HG03558 (cell line): Measurements from ENCODE around the gene PPP1R13L.

Experiments
- ATAC-seq: cut with Tn5 transposase; IDR thresholded peaks from one replicate; pipeline ENCODE4 v1.9.1; 2021; ENCODE audit warnings: moderate number of reproducible peaks; ENCODE audit not compliant: unreplicated experiment; ENCODE audit errors: extremely low read depth

The PPP1R13L gene

DNA sequence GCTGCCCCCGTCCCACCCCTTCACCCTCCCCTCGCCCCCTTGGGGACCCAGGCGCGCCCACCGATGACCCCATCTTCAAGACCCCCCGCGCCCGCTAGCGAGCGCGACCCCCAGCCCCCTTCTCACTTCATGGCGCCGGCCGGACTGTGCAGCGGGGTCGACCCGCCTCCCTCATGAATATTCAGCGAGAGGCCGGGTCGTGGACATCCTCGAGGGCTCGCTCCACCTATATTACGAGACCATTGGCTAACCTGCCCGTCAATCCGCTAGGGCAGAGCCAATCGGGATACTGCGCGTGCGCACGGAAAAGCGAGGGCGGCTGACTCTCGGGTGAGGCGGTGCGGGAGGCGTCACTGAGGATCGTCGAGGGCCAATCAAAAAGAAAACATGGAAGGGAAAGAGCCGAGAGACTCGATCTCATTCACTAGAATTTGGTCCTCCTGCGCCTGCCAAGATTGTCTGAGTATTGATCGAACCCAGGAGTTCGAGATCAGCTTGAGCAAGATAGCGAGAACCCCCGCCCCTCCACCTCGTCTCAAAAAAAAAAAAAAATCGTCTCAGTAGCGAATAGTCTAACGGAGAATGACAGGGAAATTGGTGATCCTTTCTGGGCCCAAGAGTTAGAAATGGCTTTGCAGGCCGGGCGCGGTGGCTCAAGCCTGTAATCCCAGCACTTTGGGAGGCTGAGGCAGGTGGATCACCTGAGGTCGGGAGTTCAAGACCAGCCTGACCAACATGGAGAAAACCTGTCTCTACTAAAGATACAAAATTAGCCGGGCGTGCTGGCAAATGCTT, 34.3 kb downstream of the PPP1R13L start, which contains the start of gene ERCC2:
ERCC2 (minus strand) TSS at position 164 of the 795 bp plus-strand sequence; CDS start at position 131, 33 bp downstream.
- peak; percentile 82 for ATAC-seq

DNA sequence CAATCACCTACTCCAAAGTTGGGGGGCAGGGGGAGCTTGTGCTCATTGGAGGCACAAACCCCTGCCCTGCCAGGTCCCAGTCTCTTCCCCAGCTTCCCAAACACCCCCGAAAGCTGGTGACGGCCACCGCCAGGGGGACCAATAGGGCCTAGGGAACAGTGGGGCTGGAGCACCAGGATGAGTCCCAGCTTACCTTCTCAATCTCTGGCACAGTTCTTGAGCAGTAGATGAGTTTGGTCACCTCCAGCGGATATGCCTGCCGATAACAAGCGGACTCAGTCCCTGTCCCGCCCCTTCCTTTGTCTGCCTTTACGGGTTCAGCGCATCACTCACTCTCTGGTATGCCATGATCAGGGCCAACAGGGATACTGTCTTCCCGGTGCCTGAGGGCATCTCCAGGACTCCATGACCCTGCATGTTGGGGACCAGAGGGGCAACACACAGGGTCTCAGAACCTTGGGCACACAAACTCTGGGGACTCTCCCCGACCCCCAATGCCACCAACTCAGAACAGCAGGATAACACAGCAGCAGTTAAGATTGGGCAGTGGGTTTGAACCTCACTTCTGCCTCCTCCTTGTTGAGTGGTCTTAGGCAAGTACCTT, 36.0 kb downstream of the PPP1R13L start:
- no peak for ATAC-seq

DNA sequence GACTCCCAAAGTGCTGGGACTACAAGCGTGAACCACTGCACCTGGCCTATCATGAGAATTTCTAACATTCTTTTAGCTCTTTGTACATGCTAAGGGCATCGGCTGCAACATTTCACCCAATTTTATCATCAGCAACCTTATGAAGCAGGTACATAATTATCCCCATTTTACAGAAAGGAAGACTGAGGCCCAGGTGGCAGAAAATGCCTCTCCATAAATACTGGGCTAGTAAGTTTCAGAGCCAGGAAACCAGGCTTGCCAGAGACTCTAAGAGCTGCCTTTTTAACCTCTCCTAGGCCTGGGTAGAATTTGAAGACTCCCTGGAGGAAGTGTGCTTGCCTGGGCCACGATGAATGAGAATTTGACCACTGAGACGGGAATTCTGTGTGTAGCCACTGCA, 36.7 kb downstream of the PPP1R13L start:
- ATAC-seq: no peak

DNA sequence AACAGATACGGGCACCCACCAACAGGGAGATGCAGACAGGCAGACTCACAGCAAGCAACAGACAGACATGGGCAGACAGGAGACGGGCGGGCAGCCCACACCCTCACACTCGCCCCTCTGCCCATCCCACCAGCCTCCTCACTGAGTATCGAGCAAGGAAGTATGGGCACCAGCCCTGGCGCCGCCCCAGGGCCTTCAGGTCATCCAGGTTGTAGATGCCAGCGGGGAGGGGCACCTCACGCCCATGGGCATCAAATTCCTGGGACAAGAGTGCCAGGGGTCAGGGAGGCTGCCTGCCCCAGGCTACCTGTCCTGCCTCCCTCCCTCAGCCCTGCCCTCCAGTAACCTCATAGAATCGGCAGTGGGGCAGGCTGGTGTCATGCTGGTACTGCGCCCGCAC, 40.2 kb downstream of the PPP1R13L start:
- no peak for ATAC-seq

DNA sequence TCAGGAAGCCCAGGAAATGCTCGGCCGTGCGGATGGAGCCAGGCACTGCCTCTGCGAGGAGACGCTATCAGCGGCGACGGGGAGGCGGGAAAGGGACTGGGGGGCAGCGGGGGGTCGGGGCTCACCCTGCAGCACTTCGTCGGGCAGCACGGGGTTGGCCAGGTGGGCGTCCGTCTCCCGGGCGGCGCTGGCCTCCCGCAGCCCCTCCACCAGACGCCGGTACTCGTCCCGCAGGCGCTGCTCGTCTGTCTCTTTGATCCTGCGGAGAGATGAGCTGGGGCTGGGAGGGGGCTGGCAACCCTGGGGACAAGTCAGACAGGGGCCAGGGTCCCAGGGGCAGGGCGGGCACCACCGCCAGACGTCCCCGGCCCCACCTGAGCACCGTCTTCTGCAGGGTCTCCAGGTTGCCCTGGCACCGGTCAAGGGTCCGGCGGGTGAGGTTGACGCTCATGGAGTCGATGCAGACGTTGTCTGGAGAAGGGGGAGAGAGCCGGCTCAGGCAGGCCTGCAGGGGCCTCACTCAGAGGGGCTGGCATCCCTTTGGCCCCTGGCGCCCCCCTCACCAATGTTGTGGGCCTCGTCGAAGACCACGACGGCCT, 40.9 kb downstream of the PPP1R13L start:
- ATAC-seq: no peak

DNA sequence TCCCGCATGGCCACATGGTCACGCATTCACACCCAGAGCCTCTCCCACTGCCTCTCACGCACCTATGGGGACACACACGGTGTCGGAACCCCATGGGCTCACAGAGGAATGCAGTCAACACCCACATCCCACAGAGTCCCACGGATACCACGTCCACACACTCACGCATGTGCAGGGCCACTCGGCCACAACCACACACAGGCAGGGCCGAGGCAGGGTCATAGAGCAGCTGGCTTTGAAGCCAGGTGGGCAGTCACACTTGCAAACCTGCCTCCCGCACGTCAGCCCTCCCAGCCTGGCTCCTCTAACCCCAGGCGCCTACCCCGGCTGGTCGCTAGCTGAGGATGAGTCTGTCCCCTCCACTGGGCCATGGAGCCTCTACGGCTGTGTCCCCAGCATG, 42.6 kb downstream of the PPP1R13L start:
- no peak for ATAC-seq

DNA sequence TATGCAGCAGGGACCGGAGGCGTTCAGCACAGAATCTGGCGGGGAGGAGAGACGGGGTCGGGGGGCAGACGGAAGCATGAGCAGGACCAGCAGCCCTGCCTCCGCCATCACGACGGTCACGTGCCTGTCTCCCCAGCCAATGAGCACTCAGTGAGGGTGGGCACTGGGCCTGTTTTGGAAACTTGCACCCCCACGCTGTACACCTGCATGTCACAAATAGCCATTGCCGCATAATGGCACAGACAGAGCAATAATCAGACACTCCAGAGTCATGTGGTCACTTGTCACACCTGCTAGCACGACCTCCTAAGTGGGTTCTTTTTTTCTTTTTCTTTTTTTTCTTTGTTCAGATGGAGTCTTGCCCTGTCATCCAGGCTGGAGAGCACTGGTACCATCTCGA, 43.3 kb downstream of the PPP1R13L start:
- ATAC-seq: no peak

DNA sequence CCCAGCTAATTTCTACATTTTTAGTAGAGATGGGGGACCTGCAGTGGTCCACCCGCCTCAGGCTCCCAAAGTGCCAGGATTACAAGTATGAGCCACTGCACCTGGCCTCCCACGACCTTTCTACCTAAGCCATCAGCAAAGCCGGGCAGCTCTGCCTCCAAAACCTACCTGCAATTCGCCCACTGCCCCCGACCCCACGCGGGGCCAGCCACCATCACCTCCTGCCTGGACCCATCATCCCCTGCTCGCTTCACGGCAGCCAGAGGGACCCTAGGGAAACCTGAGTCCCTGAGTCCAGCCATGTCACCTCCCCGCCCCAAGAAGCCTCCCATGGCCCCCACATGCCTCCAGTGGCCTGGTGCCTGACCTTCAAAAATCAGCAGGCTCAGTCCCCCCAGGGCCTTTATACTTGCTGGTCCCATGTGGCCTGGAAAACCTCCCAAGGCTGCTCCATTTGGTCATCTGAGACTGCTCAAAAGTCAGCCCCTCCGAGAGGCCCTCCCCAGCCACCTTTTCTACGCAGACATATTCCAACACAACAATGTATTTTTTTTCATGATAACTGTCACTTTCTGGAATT, 46.6 kb downstream of the PPP1R13L start:
- ATAC-seq: no peak

DNA sequence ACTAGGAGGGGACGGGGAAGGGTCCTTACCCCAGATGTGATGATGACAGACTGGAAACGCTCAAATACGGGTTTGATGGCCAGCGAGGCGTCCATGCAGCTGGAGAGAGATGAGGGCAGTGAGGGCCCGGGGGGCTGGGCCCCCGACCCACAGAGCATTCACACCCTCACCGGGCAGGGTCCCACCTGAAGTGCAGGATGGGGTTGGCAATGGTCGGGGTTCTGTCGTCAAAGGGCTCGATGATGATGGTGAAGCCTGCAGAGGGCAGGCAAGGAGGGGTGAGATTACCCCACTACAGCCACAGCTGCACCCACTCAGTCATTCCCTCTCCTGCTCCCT, 47.5 kb downstream of the PPP1R13L start:
- ATAC-seq: no peak

DNA sequence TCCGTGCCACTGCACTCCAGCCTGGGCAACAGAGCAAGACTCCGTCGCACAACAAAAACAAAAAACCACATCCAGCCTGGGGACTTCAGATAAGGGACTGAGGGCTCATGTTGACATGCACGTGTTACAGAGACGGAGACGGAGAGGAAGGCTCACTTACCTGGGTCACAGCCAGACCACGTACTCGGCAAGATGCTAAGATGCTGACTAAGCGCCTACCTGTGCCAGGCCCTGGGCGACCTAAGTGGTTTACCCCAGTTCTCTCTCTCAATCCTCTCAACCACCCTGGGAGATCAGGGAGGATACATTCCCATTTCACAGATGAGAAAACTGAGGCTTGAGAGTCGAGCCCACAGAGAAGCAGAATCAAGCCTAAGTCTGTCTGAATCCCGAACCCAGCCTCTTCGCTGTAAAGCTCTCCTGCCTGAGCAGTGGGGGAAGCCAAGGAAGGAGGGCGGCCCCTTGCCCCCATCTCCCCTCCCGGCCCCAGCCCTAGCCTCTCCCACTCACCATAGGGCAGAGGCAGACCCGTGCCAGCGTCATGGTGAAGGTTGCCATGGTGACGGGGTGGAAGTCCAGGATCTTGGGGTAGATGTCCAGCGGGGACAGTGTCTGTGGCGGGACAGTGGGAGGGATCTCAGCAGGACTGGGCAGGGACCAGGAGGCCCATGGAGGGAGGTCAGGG, 48.0 kb downstream of the PPP1R13L start:
- ATAC-seq: no peak

DNA sequence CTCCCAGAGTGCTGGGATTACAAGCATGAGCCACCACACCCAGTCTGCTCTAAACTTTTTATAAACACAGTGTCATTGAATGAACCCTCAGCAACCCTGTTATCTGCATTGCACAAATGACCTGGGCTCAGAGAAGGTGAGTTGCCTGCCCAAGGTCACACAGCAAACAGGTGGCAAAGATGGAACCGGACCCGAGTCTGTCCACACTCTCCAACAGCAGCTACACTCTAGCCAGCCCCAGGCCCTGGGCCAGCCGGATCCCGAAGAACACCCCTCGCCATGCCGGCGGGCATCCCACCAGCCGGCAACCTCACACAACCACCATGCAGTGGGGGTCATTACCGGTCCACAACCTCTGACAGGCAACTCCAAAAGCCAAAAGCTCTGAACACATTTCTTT, 49.0 kb downstream of the PPP1R13L start:
- no peak for ATAC-seq

DNA sequence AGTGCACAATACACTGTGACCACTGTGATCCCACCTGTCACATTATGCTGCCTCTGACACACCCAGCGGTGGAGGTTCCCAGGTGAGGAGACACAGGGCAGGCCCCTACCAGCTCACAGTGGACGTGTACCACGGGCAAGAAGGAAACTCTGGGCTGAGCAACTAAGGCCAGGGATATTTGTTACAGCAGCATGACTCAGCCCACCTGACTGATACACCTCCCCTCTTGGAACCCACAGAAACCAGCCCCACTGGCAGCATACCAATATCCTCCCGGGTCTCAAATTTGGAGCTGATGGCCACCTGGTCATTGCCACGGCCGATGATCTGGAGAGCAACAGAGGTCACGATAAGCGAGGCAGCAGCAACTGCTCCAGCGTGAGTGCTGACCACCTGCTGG, 49.5 kb downstream of the PPP1R13L start:
- no peak for ATAC-seq

DNA sequence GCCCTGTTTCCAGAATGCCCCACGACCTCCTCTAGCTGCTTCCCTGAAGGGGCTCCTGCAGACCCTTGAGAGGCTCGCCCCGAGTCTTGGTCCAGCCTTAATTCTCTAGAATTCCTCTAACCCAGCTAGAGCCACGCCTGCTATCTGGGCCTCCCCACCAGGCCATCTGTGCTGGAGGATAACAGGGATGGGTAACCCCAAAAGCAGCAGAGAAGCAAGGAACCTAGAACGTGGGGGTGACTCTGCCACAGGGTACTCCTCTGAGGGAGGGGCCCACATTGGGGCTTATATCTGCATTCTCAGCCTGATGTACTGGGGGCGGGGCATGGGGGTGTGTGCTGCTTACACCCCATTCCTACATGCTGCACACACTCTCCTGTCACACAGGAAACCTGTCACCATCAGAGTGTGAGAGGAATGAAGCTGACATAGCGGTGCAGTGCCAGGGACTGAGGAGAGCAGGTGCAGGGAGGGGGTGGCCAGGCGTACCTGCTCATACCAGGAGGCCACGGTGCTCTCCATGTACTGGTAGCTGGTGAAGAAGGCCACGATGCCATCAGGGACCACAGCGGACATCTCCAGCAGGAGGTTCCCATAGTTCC, 50.5 kb downstream of the PPP1R13L start:
- no peak for ATAC-seq

DNA sequence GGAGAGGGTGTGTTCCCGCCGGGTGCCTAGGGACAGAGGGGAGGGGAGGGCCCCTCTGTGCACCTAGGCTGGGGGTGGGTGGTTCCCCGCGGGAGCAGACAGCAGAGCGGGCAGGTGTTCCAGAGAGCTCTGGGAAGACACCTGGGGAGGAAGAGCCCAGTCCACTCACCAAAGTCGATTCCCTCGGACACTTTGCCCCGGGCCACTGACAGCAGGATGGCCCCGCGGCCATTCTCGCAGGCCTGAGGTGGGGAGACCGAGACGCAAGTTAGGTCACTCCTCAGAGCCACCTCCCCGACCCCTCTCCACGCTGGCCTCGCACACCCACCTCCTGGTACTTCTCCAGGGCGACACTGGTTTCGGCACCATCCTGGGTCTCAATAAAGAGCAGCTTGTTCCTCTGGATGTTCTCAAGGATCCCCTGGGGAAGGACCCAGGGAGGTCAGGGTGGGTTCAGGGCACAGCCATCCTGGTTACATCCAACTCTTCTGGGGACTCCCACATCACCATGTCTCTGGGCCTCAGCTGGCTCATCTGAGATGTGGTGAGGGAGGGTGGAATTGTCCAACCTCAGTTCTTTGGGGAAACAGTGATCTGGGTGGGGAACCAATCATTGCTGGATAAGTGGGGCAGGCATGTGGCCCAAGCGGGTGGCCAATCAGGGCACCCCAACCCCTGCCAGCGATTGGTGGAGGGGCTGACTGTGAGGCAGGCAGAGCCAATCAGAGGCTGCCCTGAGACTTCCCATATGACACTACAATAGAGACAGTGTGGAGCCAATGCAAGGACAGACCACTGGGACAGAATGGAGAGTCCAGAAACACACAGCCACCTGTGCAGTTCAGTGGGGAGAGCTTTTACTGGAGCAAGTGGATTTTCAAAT, 51.7 kb downstream of the PPP1R13L start:
- ATAC-seq: no peak

DNA sequence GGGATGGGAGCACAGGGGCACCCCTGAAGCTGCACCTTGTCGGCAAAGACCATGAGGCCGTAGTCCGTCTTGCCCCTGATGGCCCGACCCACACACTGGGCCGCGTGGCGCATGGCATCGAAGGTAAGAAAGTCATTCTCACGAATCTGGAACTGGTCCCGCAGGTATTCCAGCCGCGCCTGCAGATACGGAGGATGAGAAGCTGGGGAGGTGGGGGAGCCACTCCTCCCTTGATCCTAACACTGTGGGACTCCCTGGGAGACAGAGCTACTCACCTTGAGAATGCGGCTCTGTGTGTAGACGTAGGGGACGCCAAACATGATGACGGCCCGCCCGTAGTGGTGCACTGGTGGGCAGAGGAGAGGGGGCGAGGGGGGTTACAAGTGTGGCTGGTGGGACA, 52.4 kb downstream of the PPP1R13L start:
- no peak for ATAC-seq

DNA sequence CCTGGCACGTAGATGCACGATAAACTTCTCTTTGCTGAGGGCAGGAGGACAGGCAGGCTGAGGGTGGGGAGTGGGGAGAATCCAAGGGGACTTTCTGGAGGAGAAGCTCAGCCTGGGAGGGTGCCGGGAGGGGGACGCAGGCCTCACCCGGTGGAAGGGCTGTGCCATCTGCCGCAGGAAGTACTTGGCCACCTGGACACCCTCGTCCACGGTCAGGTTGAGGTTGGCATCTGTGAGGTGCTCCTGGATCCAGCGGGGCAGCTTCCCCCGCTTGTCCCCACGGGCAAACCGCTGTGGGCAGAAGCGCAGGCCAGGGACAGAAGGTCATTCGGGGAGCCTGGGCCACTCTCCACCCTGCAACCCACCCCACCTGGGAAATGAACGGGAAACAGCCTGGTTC, 52.8 kb downstream of the PPP1R13L start:
- no peak for ATAC-seq

DNA sequence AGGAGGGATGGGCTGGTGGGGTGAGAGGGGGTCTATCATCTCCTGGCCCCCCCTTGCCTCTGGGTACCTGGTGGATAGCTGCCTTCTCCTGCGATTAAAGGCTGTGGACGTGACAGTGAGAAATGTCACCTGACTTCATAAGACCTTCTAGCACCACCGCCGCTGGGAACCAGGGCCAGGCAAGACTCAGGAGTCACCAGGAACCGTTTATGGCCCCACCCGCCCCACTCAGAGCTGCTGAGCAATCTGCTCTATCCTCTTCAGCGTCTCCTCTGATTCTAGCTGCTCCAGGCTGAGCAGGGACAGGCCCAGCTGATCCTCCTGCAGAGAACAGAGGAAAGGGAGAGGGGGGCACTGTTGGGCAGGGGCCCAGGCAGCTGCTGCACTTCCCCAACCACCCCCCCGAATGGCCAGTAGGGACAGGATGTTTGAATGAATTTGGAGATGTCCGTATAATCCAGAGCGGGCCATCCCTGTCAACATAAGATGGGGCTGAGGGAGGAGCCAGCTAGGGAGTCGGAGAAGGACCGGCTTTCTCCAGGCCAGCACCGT, 53.4 kb downstream of the PPP1R13L start:
- ATAC-seq: no peak

DNA sequence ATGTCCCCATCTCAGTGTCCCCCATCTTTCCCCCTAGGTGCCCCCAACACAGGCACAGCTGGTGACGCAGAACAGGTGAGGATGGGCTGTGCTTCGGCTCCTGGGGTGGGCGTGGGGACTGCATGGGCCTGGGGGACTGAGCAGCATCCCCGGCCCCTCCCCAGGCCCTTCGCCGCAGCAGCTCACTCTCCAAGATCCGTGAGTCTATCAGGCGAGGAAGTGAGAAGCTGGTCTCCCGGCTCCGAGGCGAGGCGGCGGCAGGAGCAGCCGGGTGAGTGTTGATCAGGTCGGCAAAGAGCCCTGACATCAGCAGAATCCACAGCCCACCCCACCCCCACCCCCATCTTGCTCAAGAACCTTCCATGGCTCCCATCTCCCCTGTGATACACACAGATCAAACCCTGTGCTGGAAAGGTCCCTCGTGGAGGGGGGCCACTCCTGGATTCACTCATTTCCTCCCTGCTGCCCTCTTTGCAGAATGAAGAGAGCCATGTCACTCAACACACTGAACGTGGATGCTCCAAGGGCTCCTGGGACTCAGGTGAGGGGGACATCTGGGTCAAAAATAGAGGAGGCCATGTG, 54.3 kb downstream of the PPP1R13L start:
- ATAC-seq: no peak

DNA sequence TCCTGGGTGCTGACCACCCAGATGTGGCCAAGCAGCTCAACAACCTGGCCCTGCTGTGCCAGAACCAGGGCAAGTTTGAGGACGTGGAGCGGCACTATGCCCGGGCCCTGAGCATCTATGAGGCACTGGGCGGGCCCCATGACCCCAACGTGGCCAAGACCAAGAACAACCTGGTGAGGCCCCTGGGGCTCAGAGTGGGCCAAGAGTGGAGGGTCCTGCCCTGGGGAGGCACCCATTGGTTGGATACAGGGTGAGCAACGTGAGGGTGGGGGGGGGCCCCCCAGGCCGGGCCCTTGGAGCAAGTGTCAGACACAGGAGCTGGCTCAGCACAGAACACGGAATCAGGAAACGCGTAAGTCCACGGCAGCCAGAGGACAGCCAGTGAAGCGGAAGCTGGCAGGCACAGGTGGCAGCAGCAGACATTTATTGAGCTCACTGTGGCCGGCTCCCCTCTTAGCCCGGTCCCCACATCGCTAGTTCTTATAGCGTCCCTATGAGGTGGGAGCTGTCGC, 55.4 kb downstream of the PPP1R13L start:
- ATAC-seq: no peak
